HepG2 (cell line): ENCODE results near the gene SCYGR8. TPM values are rescaled to one million over a fixed set of nuclear protein-coding genes. Genes with fewer than 3 reads are reported as not detected.

Source experiments
- CHD4 ChIP-seq: fragments of 200-600 bp; sonication (generic); IDR thresholded peaks from 2 replicates; pipeline ENCODE4 v1.7.0; 2017; ENCODE audit warnings: mild to moderate bottlenecking, low read length, borderline replicate concordance
- DDIT3 ChIP-seq: sonication (generic); formaldehyde crosslinking; IDR thresholded peaks from 2 replicates; pipeline ENCODE4 v1.4.0; 2020; ENCODE audit warnings: mild to moderate bottlenecking, missing genetic modification reagents
- ETV6 ChIP-seq: sonication (generic); formaldehyde crosslinking; conservative IDR thresholded peaks from 2 replicates; pipeline ENCODE4 v1.4.0; 2020; ENCODE audit warnings: missing genetic modification reagents
- FOXC1 ChIP-seq: sonication (generic); formaldehyde crosslinking; IDR thresholded peaks from 2 replicates; pipeline ENCODE4 v1.8.0; 2022; ENCODE audit warnings: mild to moderate bottlenecking, missing genetic modification reagents, borderline replicate concordance
- GPBP1L1 ChIP-seq: sonication (generic); formaldehyde crosslinking; IDR thresholded peaks from 2 replicates; pipeline ENCODE4 v1.5.0; 2020; ENCODE audit warnings: mild to moderate bottlenecking, missing genetic modification reagents
- HOMEZ ChIP-seq: IDR thresholded peaks from 2 replicates; pipeline ENCODE4 v1.6.1; 2016; ENCODE audit warnings: low read depth
- JUNB ChIP-seq: sonication (generic); formaldehyde crosslinking; IDR thresholded peaks from 2 replicates; pipeline ENCODE4 v1.8.0; 2022; ENCODE audit warnings: missing genetic modification reagents, mild to moderate bottlenecking, borderline replicate concordance
- NR2F2 ChIP-seq: IDR thresholded peaks from 2 replicates; pipeline ENCODE4 v1.6.1; 2012; ENCODE audit warnings: low read depth, inconsistent platforms, borderline replicate concordance
- PRPF4 ChIP-seq: fragments of 200-400 bp; formaldehyde crosslinking; IDR thresholded peaks from 2 replicates; pipeline ENCODE4 v1.6.1; 2016; ENCODE audit warnings: low read length, low read depth; ENCODE audit not compliant: poor library complexity, severe bottlenecking
- SNAPC2 ChIP-seq: sonication (generic); formaldehyde crosslinking; IDR thresholded peaks from 2 replicates; pipeline ENCODE4 v1.8.1; 2022; ENCODE audit warnings: mild to moderate bottlenecking, missing genetic modification reagents
- SRY ChIP-seq: sonication (generic); formaldehyde crosslinking; IDR thresholded peaks from 2 replicates; pipeline ENCODE4 v1.8.0; 2022; ENCODE audit warnings: mild to moderate bottlenecking, missing genetic modification reagents
- ZNF180 ChIP-seq: sonication (generic); formaldehyde crosslinking; IDR thresholded peaks from 2 replicates; pipeline ENCODE4 v1.4.0; 2020; ENCODE audit warnings: low read depth, missing genetic modification reagents, borderline replicate concordance
- ZNF343 ChIP-seq: sonication (generic); formaldehyde crosslinking; IDR thresholded peaks from 2 replicates; pipeline ENCODE4 v1.4.0; 2020; ENCODE audit warnings: mild to moderate bottlenecking, missing genetic modification reagents
- ZNF414 ChIP-seq: sonication (generic); formaldehyde crosslinking; IDR thresholded peaks from 2 replicates; pipeline ENCODE4 v1.5.0; 2020; ENCODE audit warnings: missing genetic modification reagents
- ZNF546 ChIP-seq: sonication (generic); formaldehyde crosslinking; conservative IDR thresholded peaks from 2 replicates; pipeline ENCODE4 v1.8.1; 2023; ENCODE audit warnings: mild to moderate bottlenecking, missing genetic modification reagents
- ZNF674 ChIP-seq: sonication (generic); formaldehyde crosslinking; IDR thresholded peaks from 2 replicates; pipeline ENCODE4 v1.5.0; 2020; ENCODE audit warnings: low read depth, mild to moderate bottlenecking, missing genetic modification reagents
- ZNF83 ChIP-seq: sonication (generic); formaldehyde crosslinking; IDR thresholded peaks from 2 replicates; pipeline ENCODE4 v1.4.0; 2020; ENCODE audit warnings: missing genetic modification reagents, mild to moderate bottlenecking, borderline replicate concordance
- polyA plus RNA-seq, 8 experiments: library from polyadenylated mRNA; depleted of rRNA in 3 of 8; stranded (reverse) in 7 of 8; unstranded in 1 of 8; fragments of >200 nt; fragmentation: Illumina TruSeq in 4 of 8; extraction: Trizol in 4 of 8; gene quantifications; 2 replicates each; pipeline versions ENCODE4 v1.2.1 to v1.2.3, GENCODE V29; 2011 to 2016; ENCODE audit warnings: low read depth in 4 of 8, missing spikeins in 1 of 8, mixed read lengths in 1 of 8; ENCODE audit not compliant: insufficient read depth in 1 of 8
- total RNA-seq, 5 experiments: library from RNA; depleted of rRNA; stranded (reverse); fragments of >200 nt; fragmentation: Illumina TruSeq; extraction: Trizol; gene quantifications; 2 replicates each; pipeline ENCODE4 v1.2.3, GENCODE V29; 2016; ENCODE audit warnings: low read depth in 1 of 5
- TF ChIP-seq, protein P1 (sequence below): sonication (generic); formaldehyde crosslinking; conservative IDR thresholded peaks from 2 replicates; pipeline ENCODE4 v1.4.0; 2020; ENCODE audit warnings: missing genetic modification reagents
- TF ChIP-seq, protein P2 (sequence below): sonication (generic); formaldehyde crosslinking; IDR thresholded peaks from 2 replicates; pipeline ENCODE4 v1.5.0; 2020; ENCODE audit warnings: mild to moderate bottlenecking, missing genetic modification reagents
- TF ChIP-seq, protein P3 (sequence below): sonication (generic); formaldehyde crosslinking; IDR thresholded peaks from 2 replicates; pipeline ENCODE4 v1.5.0; 2020; ENCODE audit warnings: missing genetic modification reagents

SCYGR8 gene
- total and polyA plus RNA-seq, 2 of the 13 experiments (the other 11 are each of a cell fraction or from before 2014, with no cell fraction given), result not detected

DNA sequence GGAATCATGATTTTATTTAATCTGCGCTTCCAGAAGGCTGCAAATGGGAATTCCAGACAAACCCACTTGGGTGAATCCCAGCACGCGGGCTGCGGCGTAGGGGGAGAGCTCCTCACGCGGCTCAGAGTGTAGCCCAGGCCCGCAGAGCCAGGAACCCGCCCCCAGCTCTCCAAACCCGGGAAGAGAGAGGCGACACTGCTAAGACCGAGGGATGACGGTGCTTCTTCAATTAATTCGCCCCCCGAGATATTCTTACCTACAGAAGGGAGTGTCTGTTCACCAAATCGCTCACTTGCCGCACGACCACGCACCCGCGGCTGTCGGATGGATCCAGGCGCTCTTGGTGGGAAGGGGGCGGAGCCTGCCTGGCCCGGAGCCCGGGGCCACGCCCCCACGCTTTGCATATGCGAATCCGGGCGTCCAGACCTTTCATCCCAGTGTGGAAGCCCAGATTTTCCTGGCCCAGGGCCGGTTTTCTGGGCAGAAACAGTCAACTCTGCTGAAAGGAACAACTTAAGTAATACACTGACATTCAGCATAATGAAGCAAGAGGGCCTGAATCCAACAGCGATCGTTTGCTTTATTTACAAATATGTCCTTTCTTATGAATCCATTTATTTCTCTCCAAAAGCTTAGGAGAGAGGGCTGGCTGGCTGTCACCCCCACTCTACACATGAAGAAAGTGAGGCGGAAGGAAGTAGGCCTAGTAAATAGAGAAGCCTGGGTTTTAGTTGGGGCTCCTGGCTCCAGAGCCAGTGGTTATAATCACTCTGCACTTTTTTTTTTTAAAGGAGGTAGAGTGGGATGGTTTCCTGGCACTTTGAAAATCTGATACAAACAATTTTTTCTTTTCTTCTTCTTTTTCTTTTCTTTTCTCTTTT lies 27.8 kb upstream of the SCYGR8 start, which contains the start of gene SLC19A3 (continued):
- TF ChIP-seq GPBP1L1 (CRISPR knock-in tag), result no peak
- TF ChIP-seq NR2F2, result no peak
- no peak for TF ChIP-seq ZNF674
- no peak for TF ChIP-seq ZNF83
- TF ChIP-seq ZNF343 (CRISPR knock-in tag), result no peak
- no peak for TF ChIP-seq ZNF546 (CRISPR knock-in tag)
- no peak for TF ChIP-seq ZNF180 (CRISPR knock-in tag)
- TF ChIP-seq, protein P1, sequence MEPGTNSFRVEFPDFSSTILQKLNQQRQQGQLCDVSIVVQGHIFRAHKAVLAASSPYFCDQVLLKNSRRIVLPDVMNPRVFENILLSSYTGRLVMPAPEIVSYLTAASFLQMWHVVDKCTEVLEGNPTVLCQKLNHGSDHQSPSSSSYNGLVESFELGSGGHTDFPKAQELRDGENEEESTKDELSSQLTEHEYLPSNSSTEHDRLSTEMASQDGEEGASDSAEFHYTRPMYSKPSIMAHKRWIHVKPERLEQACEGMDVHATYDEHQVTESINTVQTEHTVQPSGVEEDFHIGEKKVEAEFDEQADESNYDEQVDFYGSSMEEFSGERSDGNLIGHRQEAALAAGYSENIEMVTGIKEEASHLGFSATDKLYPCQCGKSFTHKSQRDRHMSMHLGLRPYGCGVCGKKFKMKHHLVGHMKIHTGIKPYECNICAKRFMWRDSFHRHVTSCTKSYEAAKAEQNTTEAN (CRISPR knock-in tag), result no peak
- TF ChIP-seq HOMEZ (CRISPR knock-in tag), result peak; percentile 32; the same call in 1 of the 2 replicates
- no peak for TF ChIP-seq ETV6 (CRISPR knock-in tag)
- TF ChIP-seq JUNB (CRISPR knock-in tag), result no peak
- no peak for TF ChIP-seq PRPF4
- TF ChIP-seq, protein P2, sequence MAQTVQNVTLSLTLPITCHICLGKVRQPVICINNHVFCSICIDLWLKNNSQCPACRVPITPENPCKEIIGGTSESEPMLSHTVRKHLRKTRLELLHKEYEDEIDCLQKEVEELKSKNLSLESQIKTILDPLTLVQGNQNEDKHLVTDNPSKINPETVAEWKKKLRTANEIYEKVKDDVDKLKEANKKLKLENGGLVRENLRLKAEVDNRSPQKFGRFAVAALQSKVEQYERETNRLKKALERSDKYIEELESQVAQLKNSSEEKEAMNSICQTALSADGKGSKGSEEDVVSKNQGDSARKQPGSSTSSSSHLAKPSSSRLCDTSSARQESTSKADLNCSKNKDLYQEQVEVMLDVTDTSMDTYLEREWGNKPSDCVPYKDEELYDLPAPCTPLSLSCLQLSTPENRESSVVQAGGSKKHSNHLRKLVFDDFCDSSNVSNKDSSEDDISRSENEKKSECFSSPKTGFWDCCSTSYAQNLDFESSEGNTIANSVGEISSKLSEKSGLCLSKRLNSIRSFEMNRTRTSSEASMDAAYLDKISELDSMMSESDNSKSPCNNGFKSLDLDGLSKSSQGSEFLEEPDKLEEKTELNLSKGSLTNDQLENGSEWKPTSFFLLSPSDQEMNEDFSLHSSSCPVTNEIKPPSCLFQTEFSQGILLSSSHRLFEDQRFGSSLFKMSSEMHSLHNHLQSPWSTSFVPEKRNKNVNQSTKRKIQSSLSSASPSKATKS, result no peak
- no peak for TF ChIP-seq DDIT3
- 0 out of 2 replicates have a peak, but pooled peaks have one; percentile 28 for TF ChIP-seq FOXC1 (CRISPR knock-in tag)
- no peak for TF ChIP-seq SNAPC2
- TF ChIP-seq CHD4, result no peak
- TF ChIP-seq, protein P3, sequence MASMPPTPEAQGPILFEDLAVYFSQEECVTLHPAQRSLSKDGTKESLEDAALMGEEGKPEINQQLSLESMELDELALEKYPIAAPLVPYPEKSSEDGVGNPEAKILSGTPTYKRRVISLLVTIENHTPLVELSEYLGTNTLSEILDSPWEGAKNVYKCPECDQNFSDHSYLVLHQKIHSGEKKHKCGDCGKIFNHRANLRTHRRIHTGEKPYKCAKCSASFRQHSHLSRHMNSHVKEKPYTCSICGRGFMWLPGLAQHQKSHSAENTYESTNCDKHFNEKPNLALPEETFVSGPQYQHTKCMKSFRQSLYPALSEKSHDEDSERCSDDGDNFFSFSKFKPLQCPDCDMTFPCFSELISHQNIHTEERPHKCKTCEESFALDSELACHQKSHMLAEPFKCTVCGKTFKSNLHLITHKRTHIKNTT (CRISPR knock-in tag), result no peak
- TF ChIP-seq ZNF414 (CRISPR knock-in tag), result no peak
- TF ChIP-seq SRY, result 0 out of 2 replicates have a peak, but pooled peaks have one; percentile 23
